ENCODE measurements around the gene LRMDA.

DNA sequence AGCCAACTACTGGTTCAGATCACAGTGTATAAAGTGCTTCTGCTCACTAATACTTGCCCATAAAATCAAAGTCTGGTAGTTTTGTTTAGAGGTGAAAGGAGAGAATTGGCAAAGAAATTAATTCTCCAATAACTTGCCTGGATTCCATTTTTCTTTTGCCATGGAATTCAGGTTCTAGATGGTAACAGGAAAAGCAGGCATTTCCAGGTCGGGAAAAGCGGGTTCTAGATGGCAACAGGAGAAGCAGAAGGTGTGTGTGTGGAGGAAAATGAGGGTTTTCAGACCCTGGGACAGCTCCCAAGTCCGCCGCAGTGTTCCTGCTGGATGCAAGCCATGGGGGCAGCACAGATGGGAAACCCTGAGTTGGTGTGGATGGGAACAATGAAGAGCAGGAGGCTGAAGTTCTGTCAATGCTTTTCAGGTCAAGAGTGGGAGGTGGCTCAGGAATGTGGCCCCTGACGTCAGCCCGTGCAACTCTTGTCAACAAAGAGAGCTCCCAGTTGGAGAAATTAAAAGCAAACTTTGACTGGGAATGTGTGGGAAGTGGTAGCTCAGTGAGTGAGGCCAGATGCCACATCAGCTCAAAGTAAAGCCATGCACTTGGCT is 696.7 kb downstream of the LRMDA start:
- TF ChIP-seq, protein P1, sequence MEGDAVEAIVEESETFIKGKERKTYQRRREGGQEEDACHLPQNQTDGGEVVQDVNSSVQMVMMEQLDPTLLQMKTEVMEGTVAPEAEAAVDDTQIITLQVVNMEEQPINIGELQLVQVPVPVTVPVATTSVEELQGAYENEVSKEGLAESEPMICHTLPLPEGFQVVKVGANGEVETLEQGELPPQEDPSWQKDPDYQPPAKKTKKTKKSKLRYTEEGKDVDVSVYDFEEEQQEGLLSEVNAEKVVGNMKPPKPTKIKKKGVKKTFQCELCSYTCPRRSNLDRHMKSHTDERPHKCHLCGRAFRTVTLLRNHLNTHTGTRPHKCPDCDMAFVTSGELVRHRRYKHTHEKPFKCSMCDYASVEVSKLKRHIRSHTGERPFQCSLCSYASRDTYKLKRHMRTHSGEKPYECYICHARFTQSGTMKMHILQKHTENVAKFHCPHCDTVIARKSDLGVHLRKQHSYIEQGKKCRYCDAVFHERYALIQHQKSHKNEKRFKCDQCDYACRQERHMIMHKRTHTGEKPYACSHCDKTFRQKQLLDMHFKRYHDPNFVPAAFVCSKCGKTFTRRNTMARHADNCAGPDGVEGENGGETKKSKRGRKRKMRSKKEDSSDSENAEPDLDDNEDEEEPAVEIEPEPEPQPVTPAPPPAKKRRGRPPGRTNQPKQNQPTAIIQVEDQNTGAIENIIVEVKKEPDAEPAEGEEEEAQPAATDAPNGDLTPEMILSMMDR (IDR thresholded peaks at IDR 0.05), result no peak
- TF ChIP-seq POLR2A (IDR thresholded peaks at IDR 0.05), result no peak
